Coronary artery (tissue), 2 donors: ENCODE data around the gene PPP1R15B.

Experiments
- DNase-seq: peaks from one replicate; pipeline ENCODE4 v3.0.0-alpha.2; 2017; ENCODE audit warnings: low spot score
- H3K27ac ChIP-seq, 2 donors: fragments of 200-600 bp; sonication (generic); one replicate each; pipeline ENCODE4 v1.5.1; 2016 to 2019
- H3K4me3 ChIP-seq: fragments of 200-600 bp; sonication (generic); 2 replicates; pipeline ENCODE4 v1.5.1; 2016; ENCODE audit warnings: mild to moderate bottlenecking, moderate library complexity
- CTCF ChIP-seq: fragments of 200-600 bp; sonication (generic); IDR thresholded peaks from one replicate; pipeline ENCODE4 v1.5.1; 2019; ENCODE audit warnings: antibody characterized with exemption

The PPP1R15B gene

GRCh38 chr1:204411451-204412204 is at the start of gene PPP1R15B:
PPP1R15B (minus strand) TSS chr1:204411817; CDS start chr1:204411411, 406 bp downstream.
- peak; percentile 99 for DNase-seq
- no peak for TF ChIP-seq CTCF
- H3K4me3 ChIP-seq, result peak within 1 kb of the TSS; percentile 98
- H3K27ac ChIP-seq, result peak within 1 kb of the TSS; percentile 99 to 100

GRCh38 chr1:204460346-204460745 is 48.7 kb upstream of the PPP1R15B start:
- DNase-seq, result no peak
- no peak for TF ChIP-seq CTCF
- H3K27ac ChIP-seq, result peak overlapping the region in 1 of 2 donors; percentile 23
- H3K4me3 ChIP-seq, result no peak overlapping the region

- no peak for DNase-seq
- Histone ChIP-seq H3K27ac (no peak overlapping the region), H3K4me3 (no peak overlapping the region)
- TF ChIP-seq CTCF, result no peak
Observed at GRCh38 chr1:204459706-204460105, 48.1 kb upstream of the PPP1R15B start.

GRCh38 chr1:204457666-204458065 is 46.0 kb upstream of the PPP1R15B start:
- TF ChIP-seq CTCF, result no peak
- H3K4me3 ChIP-seq, result no peak overlapping the region
- no peak overlapping the region for H3K27ac ChIP-seq
- no peak for DNase-seq

- Histone ChIP-seq H3K27ac (no peak overlapping the region), H3K4me3 (no peak overlapping the region)
- no peak for DNase-seq
- TF ChIP-seq CTCF, result no peak
Observed at GRCh38 chr1:204456826-204457442, 45.3 kb upstream of the PPP1R15B start.

- Histone ChIP-seq H3K4me3 (no peak overlapping the region), H3K27ac (no peak overlapping the region)
- no peak for DNase-seq
- no peak for TF ChIP-seq CTCF
Observed at GRCh38 chr1:204455831-204456145, 44.2 kb upstream of the PPP1R15B start.
